ENCODE data around the gene GADD45A.

- TF ChIP-seq TAF1 (IDR thresholded peaks at IDR 0.05; ENCODE audit: low read depth, low read length) (no peak), POLR2A (IDR thresholded peaks at IDR 0.05; ENCODE audit: low read depth, low read length) (no peak), POLR2AphosphoS5 (IDR thresholded peaks at IDR 0.05; ENCODE audit: low read depth, low read length) (no peak)
These were observed 26.3 kb downstream of the GADD45A start for GRCh38 chr1:67711158-67711854.

Measured in GM12891 (cell line).